Measurements from ENCODE around the gene OXLD1.

Gene OXLD1

DNA sequence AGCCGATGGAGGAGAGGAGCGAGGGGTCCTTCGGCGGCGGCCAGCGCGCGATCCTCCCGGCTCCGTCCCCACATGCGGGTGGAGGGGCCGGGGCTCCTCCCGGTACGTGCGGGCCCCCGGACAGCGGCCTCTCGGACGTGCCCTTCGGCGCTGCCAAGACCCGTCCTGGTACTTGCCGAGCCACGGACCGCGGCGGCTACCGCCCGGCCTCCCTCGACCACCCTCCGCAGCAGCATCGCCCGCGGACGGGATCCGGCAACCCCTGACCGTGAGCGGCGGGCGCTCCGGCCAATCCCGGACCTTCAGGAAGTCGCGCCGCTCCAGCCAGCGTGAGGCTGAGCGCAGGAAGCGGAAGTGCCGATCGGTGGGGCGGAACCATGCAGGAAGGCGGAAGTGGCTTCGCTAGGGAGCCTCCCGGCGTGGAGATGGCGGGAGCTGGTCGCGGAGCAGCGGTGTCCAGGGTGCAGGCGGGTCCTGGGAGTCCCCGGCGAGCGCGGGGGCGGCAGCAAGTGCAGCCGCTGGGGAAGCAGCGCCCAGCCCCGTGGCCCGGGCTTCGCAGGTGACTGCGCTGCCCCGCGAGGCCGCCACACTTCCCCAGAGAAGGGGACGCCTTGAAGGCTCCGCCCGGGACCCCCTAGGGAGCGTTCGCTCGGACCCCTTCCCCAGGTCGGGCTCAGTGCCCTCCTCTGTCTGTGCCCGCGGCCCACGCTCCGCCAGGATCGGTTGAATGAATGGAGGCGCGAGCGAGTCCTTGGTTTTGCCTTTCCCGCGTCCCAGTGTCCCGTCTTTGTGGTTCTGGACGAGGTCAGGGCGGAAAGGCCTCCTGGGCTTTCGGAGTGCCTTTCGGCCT, at the start of gene OXLD1, which contains the start of gene CCDC137:
OXLD1 (minus strand) TSS at position 264 of the 850 bp plus-strand sequence; CDS start at position 236, 28 bp downstream.
CCDC137 (plus strand) TSS at position 396 of the 850 bp plus-strand sequence; CDS start at position 426, 30 bp downstream.
- peak; percentile 97 for DNase-seq

DNA sequence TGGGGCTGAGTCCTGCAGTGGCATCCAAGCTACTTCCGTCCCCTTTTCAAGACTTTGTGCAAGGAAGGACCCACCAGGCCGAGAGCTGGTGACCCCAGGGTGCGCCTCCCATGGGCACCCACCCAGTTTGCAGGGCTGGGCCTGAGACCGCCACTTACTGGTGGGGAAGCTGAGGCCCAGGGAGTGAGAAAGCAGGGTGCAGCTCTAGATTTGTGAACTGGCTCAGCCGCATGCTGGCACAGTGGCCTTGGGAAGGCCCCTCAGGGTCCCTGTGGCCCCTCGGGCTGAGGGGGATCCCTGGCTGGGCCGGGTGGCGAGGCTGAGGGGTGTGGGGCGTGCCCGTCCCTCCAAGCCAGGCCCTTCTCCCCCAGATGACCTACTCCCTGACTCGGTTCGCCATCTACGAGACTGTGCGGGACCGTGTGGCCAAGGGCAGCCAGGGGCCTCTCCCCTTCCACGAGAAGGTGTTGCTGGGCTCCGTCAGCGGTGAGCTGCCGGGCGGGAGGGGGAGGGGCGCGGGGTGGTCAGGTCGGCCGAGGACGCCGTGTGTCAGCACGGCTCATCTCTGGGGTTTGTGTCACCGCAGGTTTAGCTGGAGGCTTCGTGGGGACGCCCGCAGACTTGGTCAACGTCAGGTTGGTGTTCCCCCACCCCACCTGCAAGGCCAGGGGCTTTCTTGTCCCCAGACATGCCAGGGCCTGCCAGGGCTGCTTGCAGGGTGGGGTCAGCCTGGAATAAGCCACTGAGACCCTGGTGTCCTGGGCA, 48.9 kb upstream of the OXLD1 start:
- DNase-seq = no peak

DNA sequence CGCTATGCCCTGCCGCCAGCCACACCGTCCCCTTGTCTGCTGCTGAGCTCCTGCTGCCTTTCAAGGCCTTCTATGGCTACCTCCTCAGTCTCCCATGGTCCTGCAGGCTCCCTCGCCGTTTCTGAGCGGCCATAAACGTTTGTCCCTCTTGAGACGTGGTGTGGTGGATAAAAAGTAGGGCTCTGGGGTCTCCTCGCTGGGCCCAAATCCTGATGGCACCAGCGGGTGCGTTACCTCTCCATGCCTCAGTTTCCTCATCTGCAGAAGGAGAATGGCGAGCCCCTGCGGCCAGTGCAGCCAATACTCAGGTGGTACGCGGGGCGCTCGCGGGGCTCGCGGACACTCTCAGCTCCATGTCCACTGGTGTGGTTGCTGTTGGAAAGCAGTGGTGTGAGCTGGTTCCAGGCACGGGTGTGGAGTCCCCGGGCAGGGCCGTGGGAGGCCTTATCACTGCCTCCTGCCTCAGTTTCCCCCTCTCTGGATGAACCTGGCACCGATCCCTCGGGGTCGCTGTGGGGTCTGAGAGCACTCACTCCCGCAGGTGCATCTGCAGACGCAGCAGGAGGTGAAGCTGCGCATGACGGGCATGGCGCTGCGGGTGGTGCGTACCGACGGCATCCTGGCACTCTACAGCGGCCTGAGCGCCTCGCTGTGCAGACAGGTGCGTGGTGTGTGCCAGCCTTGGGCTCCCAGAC, 48.2 kb upstream of the OXLD1 start:
- DNase-seq = no peak

DNA sequence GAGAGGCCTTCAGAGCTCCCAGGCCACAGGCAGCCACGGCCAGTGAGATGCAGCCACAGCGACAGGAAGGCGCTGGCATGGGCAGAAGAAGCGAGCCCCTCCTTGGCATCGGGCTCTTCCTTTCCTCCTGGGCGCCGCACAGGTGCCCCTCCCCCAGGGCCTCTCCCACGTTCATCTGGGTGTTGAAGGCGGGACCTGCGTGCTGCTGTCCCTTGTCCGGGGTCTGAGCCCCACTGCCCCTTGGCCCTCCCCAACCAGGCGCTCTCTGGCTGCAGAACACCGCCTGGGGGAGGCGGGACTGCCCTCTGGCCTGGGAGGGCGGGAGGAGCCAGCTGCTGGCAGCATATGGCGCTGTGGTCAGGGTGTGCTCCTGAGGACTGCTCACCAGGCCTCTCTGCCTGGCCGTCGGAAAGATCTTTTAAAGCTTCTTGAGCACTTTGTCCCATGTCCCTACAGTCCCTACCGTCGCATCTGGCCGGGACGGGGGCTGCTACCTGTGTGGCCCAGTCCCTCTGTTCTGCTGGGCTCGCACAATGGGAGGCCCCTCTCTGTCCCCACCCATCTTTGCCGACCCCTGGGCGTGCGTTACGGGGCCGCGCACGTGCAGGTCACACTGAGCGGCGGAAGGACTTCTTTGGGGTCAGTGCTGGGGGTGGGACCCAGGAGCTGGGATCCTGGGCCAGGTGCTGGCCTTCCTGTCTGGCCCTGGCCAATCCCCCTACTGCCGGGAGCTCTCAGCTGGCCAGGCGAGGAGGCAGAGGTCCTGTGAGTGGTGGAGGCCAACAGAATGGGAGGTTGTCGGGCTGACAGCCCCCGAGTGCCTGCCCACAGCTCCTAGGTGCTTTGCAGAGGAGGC, 47.4 kb upstream of the OXLD1 start:
- DNase-seq = no peak

DNA sequence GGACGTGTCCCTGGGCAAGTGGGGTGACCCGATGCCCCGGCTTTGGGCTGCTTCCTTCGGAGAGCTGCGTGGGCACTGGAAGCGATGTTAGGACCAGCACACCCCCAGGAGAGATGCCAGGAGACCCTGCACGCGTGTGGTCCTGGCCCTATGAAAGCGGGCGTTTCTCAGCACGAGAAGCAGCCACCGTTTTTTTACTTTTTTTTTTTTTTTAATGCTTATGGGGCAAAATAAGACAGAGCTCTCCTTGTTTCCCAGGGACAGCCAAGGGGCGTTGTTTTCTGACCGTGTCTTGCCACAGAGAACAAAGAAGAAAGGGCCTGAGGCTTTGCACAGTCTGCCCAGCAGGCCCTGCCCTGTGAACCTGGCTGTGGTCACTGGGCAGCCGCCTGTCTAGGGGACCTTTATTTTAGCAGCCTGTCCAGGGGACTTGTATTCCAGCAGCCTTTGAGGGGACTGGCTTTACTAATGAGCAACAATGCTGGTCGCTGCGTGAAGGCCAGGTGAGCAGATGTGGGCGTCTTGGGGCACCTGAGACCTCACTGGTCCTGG, 46.7 kb upstream of the OXLD1 start:
- no peak for DNase-seq

DNA sequence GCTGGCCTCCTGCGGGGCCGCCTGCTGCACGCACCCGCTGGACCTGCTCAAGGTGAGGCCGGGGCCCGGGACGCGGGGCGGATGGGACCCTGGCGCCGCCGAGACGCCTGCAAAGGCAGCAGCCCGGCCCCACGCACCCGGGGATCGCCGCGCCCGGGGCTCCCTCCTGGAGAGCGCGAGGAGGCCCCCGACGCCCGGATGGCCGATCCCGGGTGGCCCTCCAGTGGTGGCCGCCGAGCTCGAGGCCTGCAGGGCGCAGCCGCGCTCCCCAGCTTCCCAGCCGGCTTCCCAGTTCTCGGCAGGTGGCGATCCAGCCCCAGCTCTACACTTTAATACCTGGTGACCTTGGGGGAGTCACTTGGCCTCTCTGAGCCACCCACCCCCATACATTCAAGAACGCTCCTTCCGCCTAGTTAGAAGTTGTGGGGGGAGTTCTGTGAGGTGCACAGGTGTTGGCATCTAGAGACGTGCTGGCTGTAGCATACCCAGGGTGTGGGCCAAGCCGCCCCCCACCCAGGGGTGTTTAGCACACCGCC, 46.1 kb upstream of the OXLD1 start:
- no peak for DNase-seq

DNA sequence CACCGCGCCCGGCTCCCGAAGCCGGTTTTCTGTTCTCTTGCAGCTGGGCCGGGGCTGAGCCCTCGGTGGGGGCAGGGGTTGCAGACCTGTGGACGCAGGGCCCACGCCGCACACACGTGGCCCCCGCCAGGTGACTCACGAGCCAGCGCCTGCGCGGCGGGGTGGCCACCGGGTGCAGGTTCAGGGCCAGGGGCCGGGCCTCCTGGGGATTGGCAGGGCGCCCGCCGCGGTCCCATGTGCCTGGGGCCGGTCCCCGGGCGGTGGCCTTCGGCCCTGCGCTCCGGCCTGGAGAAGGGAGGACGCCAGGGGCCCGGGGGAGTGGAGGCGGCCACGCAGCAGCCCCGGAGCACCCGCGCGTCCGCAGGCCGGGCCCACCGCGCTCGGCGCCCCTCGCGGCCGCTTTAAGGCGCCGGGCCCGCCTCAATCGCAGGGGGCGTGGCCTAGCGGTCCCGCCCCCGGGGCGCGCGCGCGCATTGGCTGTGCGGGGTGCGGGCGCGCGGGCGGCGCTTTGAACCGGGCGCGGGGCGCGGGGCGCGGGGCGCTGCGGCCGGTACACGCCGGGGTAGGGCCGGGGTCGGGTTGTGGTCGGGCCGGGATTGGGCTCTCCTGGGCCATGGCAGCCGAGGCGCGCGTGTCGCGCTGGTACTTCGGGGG, 45.5 kb upstream of the OXLD1 start, which contains the start of gene SLC25A10:
SLC25A10 (plus strand) TSS at position 471 of the 654 bp plus-strand sequence; CDS start at position 614, 143 bp downstream.
- DNase-seq = peak; percentile 85

DNA sequence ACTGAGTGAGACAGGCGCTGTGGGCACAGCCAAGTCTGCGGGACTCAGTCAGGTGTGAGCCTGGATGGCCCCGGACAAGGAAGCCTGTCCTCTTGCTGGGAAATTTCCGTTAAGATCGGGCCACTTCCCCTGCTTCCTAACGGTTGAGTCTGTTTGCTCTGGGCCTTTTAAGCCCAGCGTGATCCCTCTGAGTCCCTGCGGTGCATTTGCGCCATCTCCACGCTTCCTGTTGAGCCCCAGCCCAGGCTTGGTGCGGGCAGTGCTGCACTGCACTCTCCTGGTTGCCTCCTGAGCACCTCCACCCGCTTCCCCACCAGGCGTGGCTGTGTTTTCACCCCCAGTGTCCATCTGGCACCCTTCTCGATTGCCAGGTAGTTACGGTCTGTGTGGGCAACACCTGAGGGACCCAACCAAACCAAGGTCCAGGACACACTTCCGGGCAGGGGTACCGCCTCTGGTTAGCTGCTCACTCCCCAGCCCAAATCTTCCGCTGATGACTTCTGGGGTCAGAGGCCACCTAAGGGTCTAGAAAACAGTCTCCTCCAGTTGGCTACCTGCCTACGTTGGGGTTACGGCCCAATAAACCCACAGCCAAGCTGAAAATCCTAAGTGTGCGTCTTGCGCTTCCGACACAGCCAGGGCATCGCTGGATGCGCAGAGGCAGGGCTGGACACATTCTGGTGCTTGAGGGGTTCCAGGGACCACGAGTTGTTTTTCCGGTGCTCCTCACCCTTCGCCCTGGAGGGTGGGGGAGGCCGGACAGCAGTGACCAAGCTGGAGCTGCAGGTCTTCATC, 44.3 kb upstream of the OXLD1 start:
- DNase-seq = no peak

DNA sequence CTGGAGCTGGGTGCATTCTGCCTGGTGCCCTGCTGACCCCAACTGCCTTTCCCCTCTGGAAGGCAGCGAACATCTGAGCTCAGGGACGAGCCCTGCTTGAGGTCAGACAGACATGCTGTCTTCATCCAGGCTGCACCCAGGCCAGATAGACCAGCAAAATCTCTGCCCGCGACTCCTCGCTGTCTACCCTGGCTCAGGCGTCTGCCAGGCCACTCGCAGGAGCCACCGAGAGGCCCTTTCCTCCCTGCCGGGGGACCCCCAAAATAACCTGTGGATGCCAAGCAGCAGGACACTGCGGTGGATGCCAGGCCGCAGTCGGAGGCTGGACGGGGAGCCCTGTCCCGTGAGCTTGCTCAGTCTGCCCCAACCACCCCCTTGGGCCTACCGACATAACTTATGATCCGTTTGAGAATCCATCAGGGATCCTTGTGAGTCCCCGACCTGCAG, 42.4 kb upstream of the OXLD1 start:
- no peak for DNase-seq

DNA sequence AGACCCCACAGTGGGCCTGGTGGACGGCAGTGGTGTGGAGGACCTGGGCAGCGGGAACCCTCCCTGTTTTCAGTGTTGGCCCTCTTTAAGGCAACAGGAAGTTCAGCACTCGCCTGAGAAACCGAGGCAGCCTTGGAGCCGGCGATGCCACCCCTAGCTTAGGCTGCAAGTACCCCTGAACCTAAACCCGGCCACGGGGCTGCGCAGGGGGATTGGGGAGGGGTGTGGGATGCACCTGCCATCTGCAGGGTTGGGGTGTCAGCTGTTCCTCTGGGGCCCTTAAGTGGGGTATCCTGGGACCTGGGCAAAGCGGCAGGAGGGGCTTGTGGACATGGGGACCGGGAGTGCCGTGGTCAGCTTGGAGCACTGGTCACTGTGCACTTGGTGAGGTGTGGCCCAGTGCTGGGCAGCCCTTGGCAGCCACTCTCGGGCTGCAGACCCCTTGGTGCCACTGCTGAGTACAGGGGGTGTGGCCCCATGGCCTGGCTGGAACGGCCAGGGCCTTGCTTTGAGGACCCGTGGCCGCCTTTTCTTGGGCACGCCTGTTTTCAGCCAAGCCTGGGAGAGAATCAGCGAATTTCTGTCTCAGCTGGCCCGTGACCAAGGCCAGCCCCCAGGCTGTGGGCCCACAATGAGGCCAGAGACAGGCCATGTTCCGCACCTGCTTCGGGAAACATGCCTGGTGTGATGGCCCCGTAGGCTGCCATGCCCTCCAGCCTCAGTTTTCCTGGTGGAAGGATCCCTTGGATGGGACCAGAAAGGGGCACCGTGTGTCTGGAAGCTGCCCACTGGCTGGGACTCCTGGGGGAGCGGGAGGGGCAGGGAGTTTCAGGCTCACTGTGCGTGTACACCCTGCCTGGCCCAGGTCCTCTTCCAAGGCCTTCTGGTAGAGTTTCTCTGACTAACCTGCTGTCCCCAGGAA, 41.6 kb upstream of the OXLD1 start:
- no peak for DNase-seq

DNA sequence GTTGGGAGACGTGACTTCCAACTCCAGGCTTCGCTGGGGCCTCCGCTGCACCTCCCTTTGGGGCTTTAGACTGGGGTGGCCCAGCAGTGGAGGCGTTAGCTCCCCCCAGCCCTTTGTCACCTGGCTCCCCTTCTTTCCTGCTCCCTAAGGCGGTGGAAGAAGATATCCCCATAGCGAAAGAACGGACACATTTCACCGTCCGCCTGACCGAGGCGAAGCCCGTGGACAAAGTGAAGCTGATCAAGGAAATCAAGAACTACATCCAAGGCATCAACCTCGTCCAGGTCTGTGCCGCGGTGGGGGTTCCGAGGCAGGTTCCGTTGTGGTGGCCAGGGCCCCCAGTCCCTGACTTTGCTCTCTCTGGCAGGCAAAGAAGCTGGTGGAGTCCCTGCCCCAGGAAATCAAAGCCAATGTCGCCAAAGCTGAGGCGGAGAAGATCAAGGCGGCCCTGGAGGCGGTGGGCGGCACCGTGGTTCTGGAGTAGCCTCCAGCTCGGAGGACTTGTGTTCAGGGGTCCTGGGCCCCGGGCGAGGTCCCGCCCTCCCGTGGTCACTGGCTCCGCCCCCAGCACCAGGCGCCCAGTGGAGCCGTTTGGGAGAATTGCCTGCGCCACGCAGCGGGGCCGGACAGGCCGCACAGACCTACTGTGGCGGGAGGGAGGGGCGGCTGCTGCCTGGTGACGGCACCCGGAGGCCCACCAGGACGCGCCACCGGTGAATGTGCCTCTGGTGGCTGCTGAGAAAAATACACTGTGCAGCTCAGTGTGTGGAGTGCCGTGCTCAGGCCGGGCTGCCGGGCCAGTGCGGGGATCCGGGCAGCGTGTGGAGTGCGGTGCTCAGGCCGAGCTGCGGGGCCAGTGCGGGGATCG, 40.6 kb upstream of the OXLD1 start:
- no peak for DNase-seq

DNA sequence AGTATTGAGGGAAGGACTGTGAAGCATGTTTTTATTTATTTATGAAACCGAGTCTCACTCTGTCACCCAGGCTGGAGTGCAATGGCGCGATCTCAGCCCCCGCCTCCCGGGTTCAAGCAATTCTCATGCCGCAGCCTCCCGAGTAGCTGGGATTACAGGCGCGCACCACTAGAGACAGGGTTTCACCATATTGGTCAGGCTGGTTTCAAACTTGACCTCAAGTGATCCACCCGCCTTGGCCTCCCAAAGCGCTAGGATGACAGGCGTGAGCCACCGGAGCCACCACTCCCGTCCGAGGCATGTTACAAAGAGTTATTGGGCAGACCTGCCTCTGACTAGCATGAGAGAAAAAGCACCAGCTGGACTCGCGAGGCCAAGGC, 39.8 kb upstream of the OXLD1 start:
- no peak for DNase-seq

DNA sequence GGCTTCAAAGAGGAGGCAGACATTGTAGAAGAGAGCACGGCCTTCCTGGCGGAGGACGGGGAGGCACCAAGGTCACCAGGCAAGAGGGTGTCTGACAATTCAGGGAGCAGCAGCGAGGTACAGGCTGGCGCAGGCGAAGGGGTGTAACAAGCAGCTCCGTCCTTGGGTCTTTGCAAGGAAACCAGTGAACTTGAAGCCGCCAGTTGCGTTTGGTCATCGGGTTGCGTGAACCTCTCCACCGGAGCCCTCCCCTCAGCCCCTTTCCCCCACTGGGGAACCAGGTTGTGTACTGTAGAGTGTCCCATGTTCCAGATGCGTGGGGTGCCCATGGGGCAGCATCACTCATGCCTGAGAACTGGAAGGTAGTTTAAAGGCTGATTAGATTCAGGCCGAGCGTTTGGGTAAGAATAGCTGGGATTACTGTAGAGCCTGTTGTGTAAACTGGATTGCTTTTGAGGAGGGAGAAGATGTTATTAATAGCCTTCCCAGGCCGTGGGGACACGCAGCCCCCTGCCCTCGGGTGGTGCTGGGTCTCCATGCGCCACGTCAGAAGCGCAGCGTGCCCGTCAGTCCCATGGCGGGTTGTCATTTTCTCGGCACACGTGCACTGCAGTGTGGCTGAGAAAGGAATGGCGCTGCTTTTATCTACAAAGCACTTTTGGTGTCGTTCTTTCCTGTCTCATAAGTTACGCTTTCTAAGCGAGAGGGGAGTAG, 39.3 kb upstream of the OXLD1 start:
- no peak for DNase-seq

DNA sequence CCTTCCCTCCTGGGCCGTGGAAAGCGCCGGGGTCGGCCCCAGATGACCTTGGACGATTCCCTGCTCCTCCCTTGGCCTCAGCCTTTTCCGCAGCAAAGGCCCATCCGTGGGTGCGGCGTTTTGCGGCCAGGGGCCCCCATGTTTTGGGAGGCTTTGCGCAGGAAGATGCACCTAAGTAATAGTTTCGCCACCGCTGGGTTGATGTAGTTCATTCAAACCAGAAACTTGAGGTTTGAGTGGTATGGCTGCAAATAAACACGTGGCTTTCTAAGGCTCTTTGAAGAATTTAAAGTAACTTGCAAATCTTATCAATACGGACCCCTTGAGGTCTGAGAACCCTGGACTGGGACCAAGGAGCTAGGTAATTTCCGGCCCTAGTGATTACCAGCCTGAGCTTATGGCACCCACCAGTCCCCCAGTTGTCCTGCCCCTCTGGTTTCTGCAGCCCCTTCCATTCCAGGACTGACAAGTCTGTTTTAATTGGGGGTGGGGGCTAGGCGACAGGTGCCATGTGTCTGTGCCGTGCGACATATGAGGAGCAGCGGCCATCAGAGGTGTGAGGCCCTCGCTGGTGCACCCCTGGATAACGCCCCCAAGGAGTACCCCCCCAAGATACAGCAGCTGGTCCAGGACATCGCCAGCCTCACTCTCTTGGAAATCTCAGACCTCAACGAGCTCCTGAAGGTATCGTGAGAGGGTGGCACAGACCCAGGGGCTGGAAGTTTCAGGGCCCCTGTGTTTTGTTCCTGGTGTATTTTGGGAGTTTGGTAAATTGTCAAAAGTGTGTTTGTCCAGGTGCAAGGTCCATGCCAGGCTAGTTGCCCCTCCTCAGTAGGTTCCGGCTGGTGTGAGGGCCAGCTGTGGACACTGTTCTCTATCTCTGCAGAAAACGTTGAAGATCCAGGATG, 37.6 kb upstream of the OXLD1 start:
- no peak for DNase-seq

DNA sequence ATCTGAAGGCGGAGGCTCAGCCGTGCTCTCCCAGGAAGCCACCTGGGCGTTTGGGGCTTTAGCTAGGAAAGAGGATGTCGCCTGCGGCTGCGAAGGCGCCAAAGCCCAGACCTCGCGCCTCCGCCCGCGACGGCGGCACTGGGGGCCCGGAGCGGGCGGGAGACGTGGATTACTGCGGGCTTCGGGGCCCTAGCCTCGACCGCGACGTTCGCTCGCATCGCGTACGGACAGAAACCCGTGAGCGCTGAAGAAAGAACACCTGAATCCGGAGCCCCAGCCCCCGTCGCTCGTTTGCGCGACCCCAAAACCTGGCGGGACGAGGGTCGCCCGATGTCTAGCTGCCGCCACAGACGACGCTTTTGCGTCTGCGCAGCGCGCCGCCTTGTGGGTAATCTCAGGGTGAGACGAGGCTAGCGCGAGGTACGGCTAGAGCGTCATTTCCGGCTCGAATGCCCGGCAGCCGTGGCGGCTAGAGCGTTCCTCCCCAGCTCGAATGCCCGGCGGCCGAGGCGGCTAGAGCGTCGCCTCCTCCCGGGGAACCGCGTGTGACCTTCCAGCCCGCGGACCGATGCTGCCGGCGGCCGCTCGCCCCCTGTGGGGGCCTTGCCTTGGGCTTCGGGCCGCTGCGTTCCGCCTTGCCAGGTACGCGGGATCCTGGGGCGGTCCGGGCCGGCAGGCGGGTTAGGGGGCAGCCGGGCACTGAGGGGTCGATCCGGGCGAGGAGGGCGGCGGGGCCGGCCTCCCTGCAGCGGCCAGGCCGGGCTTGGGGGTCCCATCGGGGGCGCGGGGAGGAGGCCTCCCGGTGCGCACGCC, 36.7 kb upstream of the OXLD1 start, which contains the start of gene MRPL12:
MRPL12 (plus strand) TSS at position 434 of the 813 bp plus-strand sequence; CDS start at position 569, 135 bp downstream.
- peak; percentile 94 for DNase-seq

Measured in activated CD4-positive, alpha-beta T cell treated with anti-CD3 and anti-CD28 coated beads, Interleukin-2, amount 50 U/mL, for 16 hours (primary cell).